Aorta (tissue), 5 donors: ENCODE results near the gene EGR4. TPM values are rescaled to one million over a fixed set of nuclear protein-coding genes. Genes with fewer than 3 reads are reported as not detected.
A peak's percentile ranks its signal among the peaks of the same experiment; 100 is the strongest.

Source experiments
- ATAC-seq: fragments of 200-7000 bp; cut with Tn5 transposase; one replicate; pipeline ENCODE4 v1.9.1; 2022; ENCODE audit warnings: moderate library complexity; ENCODE audit not compliant: low FRiP score
- DNase-seq, 2 donors: peaks; one replicate each; pipeline ENCODE4 v3.0.0-alpha.2; 2020
- H3K27ac ChIP-seq, 2 donors: one replicate each; pipeline ENCODE4 v1.5.1; 2013; ENCODE audit warnings: low read length in 2 of 2, mild to moderate bottlenecking in 2 of 2, moderate library complexity in 2 of 2, control low read depth in 1 of 2, inconsistent platforms in 1 of 2, low read depth in 1 of 2
- H3K27me3 ChIP-seq, 2 donors: one replicate each; pipeline ENCODE4 v1.6.1; 2013; ENCODE audit warnings: control low read depth in 1 of 2, low read length in 1 of 2, mild to moderate bottlenecking in 1 of 2, moderate library complexity in 1 of 2; ENCODE audit not compliant: insufficient read depth in 2 of 2, control insufficient read depth in 1 of 2
- H3K36me3 ChIP-seq, 2 donors: one replicate each; pipeline ENCODE4 v1.6.1; 2013; ENCODE audit warnings: control low read depth in 1 of 2, low read length in 1 of 2, mild to moderate bottlenecking in 1 of 2; ENCODE audit not compliant: insufficient read depth in 2 of 2, control insufficient read depth in 1 of 2
- H3K4me1 ChIP-seq, 2 donors: one replicate each; pipeline ENCODE4 v1.6.1; 2013; ENCODE audit warnings: low read length in 2 of 2, control low read depth in 1 of 2, mild to moderate bottlenecking in 1 of 2, moderate library complexity in 1 of 2; ENCODE audit not compliant: insufficient read depth in 2 of 2, control insufficient read depth in 1 of 2
- H3K4me3 ChIP-seq, 2 donors: one replicate each; pipeline ENCODE4 v1.5.1; 2013; ENCODE audit warnings: low read length in 2 of 2, control low read depth in 1 of 2, mild to moderate bottlenecking in 1 of 2
- H3K9me3 ChIP-seq: one replicate; pipeline ENCODE4 v1.6.1; 2013; ENCODE audit warnings: mild to moderate bottlenecking, low read length; ENCODE audit not compliant: control insufficient read depth
- WGBS, 2 donors: extraction: QIAGEN DNeasy Blood & Tissue Kit; methylation state at CpG; one replicate each; pipeline ENCODE4 v1.1.7; 2013; 5-methylcytosine and 5-hydroxymethylcytosine counted together
- intact Hi-C, 2 donors: fragments of 100-400 bp; cut with DNase I; formaldehyde crosslinking; loops; one replicate each; pipeline versions ENCODE4 v1.14.2 to v1.15.0; 2022
- polyA plus RNA-seq, 2 donors: library from polyadenylated mRNA; stranded (reverse); fragments of 200-250 nt; gene quantifications; one replicate each; pipeline ENCODE4 v1.2.3, GENCODE V29; 2013
- total RNA-seq, 2 donors: library from RNA; stranded (reverse); fragmentation: NEBNext Ultra II Directional; extraction: Animal tissue kit (Norgen Biotek cat#: 25700); gene quantifications; one replicate each; pipeline ENCODE4 v1.2.1, GENCODE V29; 2021
- donor health status: healthy with polysubstance abuse.
- donor health status: Bipolar disorder and iron deficiency.
- donor health status: DM: no; HTN: no; CAD: no.
- donor health status: DM: no; HTN: no; CAD: no.
- donor health status: DM: yes; HTN: yes; CAD: no.

Gene EGR4
- total and polyA plus RNA-seq, 4 donors = not detected

DNA sequence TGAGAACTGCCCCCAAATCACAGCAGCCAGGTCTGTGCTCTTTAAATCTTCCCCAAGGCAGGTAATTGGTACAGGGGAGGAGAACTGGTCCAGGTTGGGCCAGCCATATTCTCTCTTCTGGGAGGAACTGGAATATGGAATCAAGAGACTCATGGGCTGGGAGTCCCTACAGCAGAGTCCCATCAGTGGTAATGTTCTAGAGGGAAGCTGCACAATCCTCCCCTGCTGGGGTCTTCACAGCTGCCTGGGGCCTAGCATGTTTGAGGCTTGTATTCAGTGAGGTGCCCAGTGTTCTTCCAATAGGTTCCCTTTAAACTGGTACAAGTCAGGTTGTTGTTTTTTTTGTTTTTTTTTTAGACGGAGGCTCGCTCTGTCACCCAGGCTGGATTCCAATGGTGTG lies 21.1 kb upstream of the EGR4 start:
- no peaks in the 10 kb centered on the region for H3K27me3 ChIP-seq
- ATAC-seq (no peak), DNase-seq (no peak)
- 78 to 79% methylated on average over 2 of the region's 2 CpGs for WGBS, 2 donors
- intact Hi-C loops = no loop called here
- H3K36me3 ChIP-seq = no peaks in the 10 kb centered on the region
- no peaks in the 10 kb centered on the region for H3K9me3 ChIP-seq
- no peaks in the 10 kb centered on the region for H3K4me1 ChIP-seq
- no peak overlapping the region for H3K4me3 ChIP-seq
- no peak overlapping the region for H3K27ac ChIP-seq

DNA sequence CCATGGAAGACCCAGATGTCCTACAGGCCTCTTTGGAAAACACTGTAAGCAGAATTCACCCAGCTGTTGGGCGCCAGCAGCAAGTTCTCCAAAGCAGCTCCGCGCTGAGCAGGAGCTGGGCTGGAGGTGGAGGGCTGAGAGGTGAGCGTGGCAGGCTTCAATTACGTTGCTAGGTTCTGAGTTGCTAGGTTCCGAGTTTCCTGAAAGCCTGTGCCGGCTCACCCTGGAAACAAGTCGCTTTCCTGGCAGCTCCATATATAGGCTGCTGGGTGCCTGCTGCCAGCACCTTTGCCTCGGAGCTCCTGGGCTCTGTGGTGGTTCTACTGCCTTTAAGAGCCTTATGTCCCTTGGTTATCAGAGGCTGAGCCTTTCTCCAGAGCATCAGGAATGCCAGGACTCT lies 14.4 kb upstream of the EGR4 start:
- Histone ChIP-seq H3K9me3 (no peaks in the 10 kb centered on the region), H3K4me1 (no peaks in the 10 kb centered on the region), H3K27ac (no peak overlapping the region), H3K27me3 (peaks cover 0 to 4% of the 10 kb centered on the region in 2 donors), H3K4me3 (no peak overlapping the region), H3K36me3 (no peaks in the 10 kb centered on the region)
- intact Hi-C loops = no loop called here
- WGBS, 2 donors = 67 to 75% methylated on average over 9 of the region's 9 CpGs
- ATAC-seq (no peak), DNase-seq (no peak)

DNA sequence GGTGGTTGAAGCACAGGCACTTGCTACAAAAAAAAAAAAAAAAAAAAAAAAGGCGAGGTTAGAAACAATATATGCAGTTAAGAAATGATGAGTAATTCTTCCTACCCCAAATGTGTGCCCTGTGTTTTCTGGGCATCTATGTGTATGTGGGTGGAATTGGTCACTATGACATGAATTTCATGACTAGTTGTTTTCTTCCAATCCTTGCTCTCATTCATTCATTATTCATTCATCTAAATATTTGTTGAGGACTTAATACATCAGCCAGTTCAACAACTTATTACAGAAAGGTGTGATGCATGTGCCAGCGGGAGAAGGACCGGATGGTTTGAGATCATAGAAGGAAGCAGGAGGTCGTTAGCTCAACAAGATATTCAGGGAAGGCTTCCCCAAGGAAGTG lies 8.3 kb upstream of the EGR4 start:
- peaks cover 0 to 6% of the 10 kb centered on the region in 2 donors for H3K27me3 ChIP-seq
- no peak overlapping the region for H3K27ac ChIP-seq
- DNase-seq (no peak), ATAC-seq (no peak)
- no peak overlapping the region for H3K4me3 ChIP-seq
- H3K9me3 ChIP-seq = peaks cover 2% of the 10 kb centered on the region
- no peaks in the 10 kb centered on the region for H3K36me3 ChIP-seq
- no peaks in the 10 kb centered on the region for H3K4me1 ChIP-seq
- intact Hi-C loops = no loop called here
- 72 to 74% methylated on average over 4 of the region's 4 CpGs for WGBS, 2 donors

DNA sequence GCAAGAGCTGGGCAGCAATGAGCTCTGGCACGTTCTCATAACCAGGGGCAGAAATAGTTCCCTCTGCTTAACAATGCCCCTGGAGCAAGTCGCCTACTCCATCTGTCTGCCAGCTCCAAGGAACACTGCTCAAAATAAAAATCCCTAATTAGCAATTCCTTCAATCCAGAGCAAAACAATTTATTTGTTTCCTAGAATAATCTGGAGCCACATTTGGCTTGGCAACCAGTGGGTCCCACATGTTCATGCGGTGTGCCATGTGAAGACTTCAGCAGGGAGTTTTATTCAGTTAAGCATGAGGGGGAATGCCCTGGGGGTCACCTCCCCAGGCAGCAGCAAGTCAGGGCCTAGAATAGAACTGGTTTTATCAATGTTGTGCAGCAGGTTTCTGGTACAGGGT lies 7.6 kb upstream of the EGR4 start:
- H3K4me3 ChIP-seq = no peak overlapping the region
- ATAC-seq (no peak), DNase-seq (no peak)
- WGBS, 2 donors = 71 to 84% methylated on average over 3 of the region's 3 CpGs
- H3K9me3 ChIP-seq = peaks cover 2% of the 10 kb centered on the region
- intact Hi-C loops = no loop called here
- no peak overlapping the region for H3K27ac ChIP-seq
- no peaks in the 10 kb centered on the region for H3K36me3 ChIP-seq
- no peaks in the 10 kb centered on the region for H3K4me1 ChIP-seq
- H3K27me3 ChIP-seq = peaks cover 0 to 4% of the 10 kb centered on the region in 2 donors

DNA sequence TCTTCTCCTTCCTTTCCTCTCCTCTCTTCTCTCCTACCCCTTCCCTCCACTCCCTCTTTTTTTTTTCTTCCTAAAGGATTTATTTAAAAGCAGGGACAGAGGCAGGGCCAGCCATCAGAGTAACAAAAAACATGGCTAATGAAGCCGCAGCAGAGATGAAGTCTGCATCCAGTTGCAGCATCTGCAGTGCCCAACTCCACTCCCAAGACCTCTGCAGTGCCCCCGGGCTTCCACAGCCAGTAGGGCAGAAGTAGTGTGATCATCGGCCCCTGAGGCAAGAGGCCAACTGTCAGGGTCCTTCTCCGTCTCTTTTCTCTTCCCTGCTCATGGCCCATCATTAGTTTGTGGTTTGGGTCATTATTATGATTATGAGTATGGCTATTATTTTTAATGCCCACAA lies 4.2 kb upstream of the EGR4 start:
- peaks cover 0 to 1% of the 10 kb centered on the region in 2 donors for H3K27me3 ChIP-seq
- no peak for DNase-seq
- intact Hi-C loops = no loop called here

DNA sequence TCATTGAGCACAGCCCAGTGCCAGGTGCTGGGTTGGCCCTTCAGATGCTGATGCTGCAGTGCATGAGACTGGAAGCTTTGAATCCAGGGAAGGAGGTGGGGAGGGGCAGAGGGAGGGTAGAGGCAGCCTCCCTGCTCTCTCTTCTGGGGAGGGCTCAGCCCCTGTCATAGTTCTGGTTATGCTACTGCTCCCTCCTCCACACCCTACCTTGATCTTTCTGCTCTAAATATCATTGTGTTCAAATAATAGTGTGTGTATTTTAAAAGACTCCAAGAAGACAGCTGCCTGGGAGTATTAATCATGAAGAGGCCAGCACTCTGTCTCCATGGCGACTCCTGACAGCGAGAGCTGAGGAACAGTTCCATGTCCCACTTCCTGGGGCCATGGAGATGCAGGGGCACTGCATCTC lies 3.8 kb upstream of the EGR4 start:
- DNase-seq = no peak
- H3K4me1 ChIP-seq = no peaks in the 10 kb centered on the region
- H3K9me3 ChIP-seq = peaks cover 2% of the 10 kb centered on the region
- intact Hi-C loops = no loop called here
- peaks cover 0 to 1% of the 10 kb centered on the region in 2 donors for H3K27me3 ChIP-seq
- no peaks in the 10 kb centered on the region for H3K36me3 ChIP-seq
- no peak for ATAC-seq
- 8 to 9% methylated on average over 2 of the region's 2 CpGs for WGBS, 2 donors
- H3K27ac ChIP-seq = no peak overlapping the region
- H3K4me3 ChIP-seq = no peak overlapping the region

More for the DNA sequence above, 4.2 kb upstream of the EGR4 start:
- ATAC-seq = no peak
- Histone ChIP-seq H3K9me3 (peaks cover 2% of the 10 kb centered on the region), H3K27ac (no peak overlapping the region), H3K4me1 (no peaks in the 10 kb centered on the region), H3K4me3 (no peak overlapping the region), H3K36me3 (no peaks in the 10 kb centered on the region)
- 56 to 57% methylated on average over 4 of the region's 4 CpGs for WGBS, 2 donors

DNA sequence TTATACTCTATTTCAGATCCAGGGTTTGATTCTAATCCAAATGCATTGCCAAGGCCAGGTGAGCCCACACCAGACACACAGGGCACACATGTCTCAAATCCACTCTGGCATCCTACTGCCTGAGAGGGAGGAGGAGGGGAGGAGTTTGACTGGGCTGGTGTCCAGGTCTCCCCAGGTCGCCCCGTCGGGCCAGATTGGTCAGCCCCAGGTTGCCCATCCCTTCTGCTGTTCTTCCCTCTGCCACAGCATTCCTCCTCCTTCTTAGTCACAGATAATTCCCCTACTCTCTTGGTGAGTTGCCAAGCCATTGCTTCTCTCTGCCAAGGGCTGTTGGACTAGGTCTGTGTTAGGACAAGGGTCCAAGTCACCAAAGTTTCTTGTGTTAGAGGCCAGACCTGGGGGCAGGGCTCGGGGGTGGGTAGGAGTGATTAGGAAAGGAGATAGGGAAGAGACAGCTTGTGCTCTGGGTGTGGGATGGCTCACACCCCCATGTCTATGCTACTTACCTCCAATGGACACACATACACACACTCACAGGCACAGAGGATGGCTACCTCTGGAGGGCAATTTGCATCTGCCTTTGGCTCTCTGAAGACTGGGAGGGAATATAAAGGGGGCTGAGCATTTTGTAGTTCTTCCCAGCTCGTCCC lies 2.5 kb upstream of the EGR4 start:
- 33 to 37% methylated on average over 5 of the region's 5 CpGs for WGBS, 2 donors
- H3K4me3 ChIP-seq = no peak overlapping the region
- ATAC-seq (no peak), DNase-seq (no peak)
- no peaks in the 10 kb centered on the region for H3K36me3 ChIP-seq
- no peaks in the 10 kb centered on the region for H3K4me1 ChIP-seq
- no peaks in the 10 kb centered on the region for H3K27me3 ChIP-seq
- H3K27ac ChIP-seq = no peak overlapping the region
- no peaks in the 10 kb centered on the region for H3K9me3 ChIP-seq
- intact Hi-C loops = no loop called here

DNA sequence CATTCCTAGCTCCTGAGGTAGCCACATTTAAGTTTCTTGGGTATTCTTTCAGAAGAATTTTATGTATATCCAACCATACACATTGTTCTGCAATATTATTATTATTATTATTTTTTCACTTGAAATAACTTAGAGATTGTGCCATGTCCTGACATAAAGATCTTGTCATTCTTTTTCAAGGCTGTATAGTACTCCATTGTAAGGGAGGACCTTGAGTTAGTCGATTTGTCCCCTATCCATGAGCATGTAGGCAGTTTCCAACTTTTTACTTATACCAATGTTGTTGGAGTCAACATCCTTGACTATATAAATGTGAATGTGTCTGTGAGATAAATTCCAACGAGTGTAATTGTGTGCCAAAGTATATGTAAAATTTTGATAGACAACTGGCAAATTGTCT lies 891 bp upstream of the EGR4 start:
- H3K9me3 ChIP-seq = no peaks in the 10 kb centered on the region
- H3K36me3 ChIP-seq = no peaks in the 10 kb centered on the region
- H3K4me3 ChIP-seq = no peak overlapping the region
- 85 to 89% methylated on average over 2 of the region's 2 CpGs for WGBS, 2 donors
- H3K4me1 ChIP-seq = no peaks in the 10 kb centered on the region
- H3K27me3 ChIP-seq = no peaks in the 10 kb centered on the region
- intact Hi-C loops = no loop called here
- no peak overlapping the region for H3K27ac ChIP-seq
- no peak for DNase-seq
- no peak for ATAC-seq

DNA sequence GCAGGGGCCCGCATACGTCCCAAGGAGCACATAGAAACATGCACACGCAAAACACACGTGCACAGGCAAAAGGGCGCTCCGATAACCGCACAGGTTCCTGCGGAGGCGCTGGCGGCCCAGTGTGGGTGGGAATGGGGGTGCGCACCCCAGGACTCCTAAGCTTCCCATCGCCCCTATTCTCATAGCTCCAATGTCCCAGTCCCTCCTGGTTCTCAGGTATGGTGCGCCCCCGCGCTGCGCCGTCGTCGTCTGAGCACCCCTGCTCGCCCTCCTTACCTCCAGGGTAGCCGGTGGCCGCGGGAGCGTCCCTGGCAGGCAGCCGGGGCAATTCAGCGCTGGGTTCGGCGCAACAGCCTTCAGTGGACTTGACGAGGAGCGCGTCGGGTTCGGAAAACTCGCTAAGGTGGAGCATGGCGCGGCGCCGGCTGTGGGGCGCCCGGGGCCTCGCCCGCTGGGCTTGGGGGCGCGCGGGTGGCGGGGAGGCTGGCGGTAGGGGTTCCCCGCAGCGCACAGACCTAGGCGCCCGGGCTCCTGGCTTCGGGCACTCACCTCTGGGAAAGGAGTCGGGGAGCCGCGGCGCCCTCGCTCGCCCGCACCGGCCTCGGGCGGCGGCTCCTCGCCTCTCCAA lies 328 bp downstream of the EGR4 start:
- no peak for ATAC-seq
- Histone ChIP-seq H3K9me3 (no peaks in the 10 kb centered on the region), H3K4me1 (no peaks in the 10 kb centered on the region), H3K27ac (no peak overlapping the region), H3K27me3 (no peaks in the 10 kb centered on the region), H3K36me3 (no peaks in the 10 kb centered on the region), H3K4me3 (peak overlapping the region in 1 of 2 donors; percentile 27)
- intact Hi-C loops = no loop called here
- no peak for DNase-seq
- WGBS, 2 donors = 3 to 4% methylated on average over 42 to 64 of the region's 64 CpGs
